Measurements from ENCODE around the gene YPEL2. TPM values are rescaled to one million over a fixed set of nuclear protein-coding genes. Genes with fewer than 3 reads are reported as not detected.
"Not testable (repeated sequence)": the region's sequence is repeated elsewhere in the genome, so short reads cannot be mapped to it uniquely, and the experiment has no call there.

The YPEL2 gene
- polyA plus RNA-seq, 1 experiment = 9.2 TPM

- ChIA-PET POLR2A (no interaction called here), CTCF (no interaction called here)
- no peaks in the 10 kb centered on the region for H3K27me3 ChIP-seq (ENCODE audit: control insufficient read depth, insufficient read depth, low read length)
- TF ChIP-seq CTCF (IDR thresholded peaks at IDR 0.05; ENCODE audit: insufficient read depth, low read depth, low read length) = no peak
- no peak overlapping the region for H3K4me3 ChIP-seq (ENCODE audit: low read depth, low read length)
- H3K36me3 ChIP-seq (ENCODE audit: control insufficient read depth, insufficient read depth, low read length) = no peaks in the 10 kb centered on the region
- DNase-seq (ENCODE audit: low read depth) = no peak
These were observed 56.1 kb downstream of the YPEL2 start for GRCh38 chr17:59387351-59388068.

GRCh38 chr17:59388069-59388556, 56.7 kb downstream of the YPEL2 start:
- no peak for TF ChIP-seq CTCF (IDR thresholded peaks at IDR 0.05; ENCODE audit: insufficient read depth, low read depth, low read length)
- ChIA-PET POLR2A (no interaction called here), CTCF (no interaction called here)
- DNase-seq (ENCODE audit: low read depth) = no peak
- no peak overlapping the region for H3K4me3 ChIP-seq (ENCODE audit: low read depth, low read length)
- H3K36me3 ChIP-seq (ENCODE audit: control insufficient read depth, insufficient read depth, low read length) = no peaks in the 10 kb centered on the region
- H3K27me3 ChIP-seq (ENCODE audit: control insufficient read depth, insufficient read depth, low read length) = no peaks in the 10 kb centered on the region

- ChIA-PET POLR2A (no interaction called here), CTCF (no interaction called here)
- Histone ChIP-seq H3K4me3 (ENCODE audit: low read depth, low read length) (no peak overlapping the region), H3K27me3 (ENCODE audit: control insufficient read depth, insufficient read depth, low read length) (no peaks in the 10 kb centered on the region), H3K36me3 (ENCODE audit: control insufficient read depth, insufficient read depth, low read length) (no peaks in the 10 kb centered on the region)
- DNase-seq (ENCODE audit: low read depth) = no peak
- no peak for TF ChIP-seq CTCF (IDR thresholded peaks at IDR 0.05; ENCODE audit: insufficient read depth, low read depth, low read length)
These were observed 57.6 kb downstream of the YPEL2 start for GRCh38 chr17:59389066-59389465.

GRCh38 chr17:59391021-59391420, 59.6 kb downstream of the YPEL2 start:
- TF ChIP-seq CTCF (IDR thresholded peaks at IDR 0.05; ENCODE audit: insufficient read depth, low read depth, low read length) = no peak
- Histone ChIP-seq H3K36me3 (ENCODE audit: control insufficient read depth, insufficient read depth, low read length) (peaks cover 1% of the 10 kb centered on the region; the same call in 1 of the 2 replicates), H3K4me3 (ENCODE audit: low read depth, low read length) (no peak overlapping the region), H3K27me3 (ENCODE audit: control insufficient read depth, insufficient read depth, low read length) (no peaks in the 10 kb centered on the region)
- ChIA-PET CTCF (no interaction called here), POLR2A (no interaction called here)
- DNase-seq (ENCODE audit: low read depth) = no peak

GRCh38 chr17:59392973-59393679, 61.7 kb downstream of the YPEL2 start:
- CTCF ChIA-PET = interaction anchor here (0.6 kb wide), 1 partner anchor 59 kb away, joined by 5 read pairs; no protein-coding TSS in a partner anchor
- H3K36me3 ChIP-seq (ENCODE audit: control insufficient read depth, insufficient read depth, low read length) = peaks cover 4% of the 10 kb centered on the region

GRCh38 chr17:59393742-59394410, 62.4 kb downstream of the YPEL2 start:
- H3K36me3 ChIP-seq (ENCODE audit: control insufficient read depth, insufficient read depth, low read length); CTCF ChIA-PET; H3K27me3 ChIP-seq (ENCODE audit: control insufficient read depth, insufficient read depth, low read length); H3K4me3 ChIP-seq (ENCODE audit: low read depth, low read length); DNase-seq (ENCODE audit: low read depth); POLR2A ChIA-PET: not testable (repeated sequence)

More at GRCh38 chr17:59392973-59393679, 61.7 kb downstream of the YPEL2 start:
- no peak for TF ChIP-seq CTCF (IDR thresholded peaks at IDR 0.05; ENCODE audit: insufficient read depth, low read depth, low read length)
- no peak for DNase-seq (ENCODE audit: low read depth)
- Histone ChIP-seq H3K27me3 (ENCODE audit: control insufficient read depth, insufficient read depth, low read length) (no peaks in the 10 kb centered on the region), H3K4me3 (ENCODE audit: low read depth, low read length) (no peak overlapping the region)
- POLR2A ChIA-PET = no interaction called here

Measured in BJ (cell line).